ENCODE data around the gene KLHL29. TPM values are rescaled to one million over a fixed set of nuclear protein-coding genes. Genes with fewer than 3 reads are reported as not detected.

Gene KLHL29
- total RNA-seq, 1 donor from 2014 or later, result 3.6 TPM

DNA sequence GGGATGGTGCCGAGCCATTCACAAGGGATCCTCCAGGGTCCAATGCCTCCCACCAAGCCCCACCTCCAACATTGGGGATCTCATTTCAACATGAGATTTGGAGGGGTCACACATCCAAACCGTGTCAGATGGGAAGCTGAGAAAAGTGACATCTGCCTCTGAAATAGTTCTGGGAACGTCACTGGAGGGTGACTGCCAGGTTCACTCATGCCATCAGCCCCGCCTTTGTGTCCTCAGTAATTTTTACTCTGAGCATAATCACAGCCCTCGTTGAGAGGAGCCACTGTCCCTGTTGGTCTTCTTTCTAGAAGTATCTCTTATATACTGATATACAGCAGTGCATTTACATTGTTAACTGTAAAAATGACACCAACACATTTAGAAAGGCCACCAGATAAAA, 67.4 kb downstream of the KLHL29 start:
- no peak for ATAC-seq

GRCh38 chr2:23452853-23453420, 68.0 kb downstream of the KLHL29 start:
- no peak for ATAC-seq

GRCh38 chr2:23453432-23453831, 68.5 kb downstream of the KLHL29 start:
- no peak for ATAC-seq

GRCh38 chr2:23453836-23454460, 69.0 kb downstream of the KLHL29 start:
- no peak for ATAC-seq

- no peak for ATAC-seq
Observed at GRCh38 chr2:23454501-23455120, 69.6 kb downstream of the KLHL29 start.

- ATAC-seq, result no peak
Observed at GRCh38 chr2:23456396-23456795, 71.4 kb downstream of the KLHL29 start.

DNA sequence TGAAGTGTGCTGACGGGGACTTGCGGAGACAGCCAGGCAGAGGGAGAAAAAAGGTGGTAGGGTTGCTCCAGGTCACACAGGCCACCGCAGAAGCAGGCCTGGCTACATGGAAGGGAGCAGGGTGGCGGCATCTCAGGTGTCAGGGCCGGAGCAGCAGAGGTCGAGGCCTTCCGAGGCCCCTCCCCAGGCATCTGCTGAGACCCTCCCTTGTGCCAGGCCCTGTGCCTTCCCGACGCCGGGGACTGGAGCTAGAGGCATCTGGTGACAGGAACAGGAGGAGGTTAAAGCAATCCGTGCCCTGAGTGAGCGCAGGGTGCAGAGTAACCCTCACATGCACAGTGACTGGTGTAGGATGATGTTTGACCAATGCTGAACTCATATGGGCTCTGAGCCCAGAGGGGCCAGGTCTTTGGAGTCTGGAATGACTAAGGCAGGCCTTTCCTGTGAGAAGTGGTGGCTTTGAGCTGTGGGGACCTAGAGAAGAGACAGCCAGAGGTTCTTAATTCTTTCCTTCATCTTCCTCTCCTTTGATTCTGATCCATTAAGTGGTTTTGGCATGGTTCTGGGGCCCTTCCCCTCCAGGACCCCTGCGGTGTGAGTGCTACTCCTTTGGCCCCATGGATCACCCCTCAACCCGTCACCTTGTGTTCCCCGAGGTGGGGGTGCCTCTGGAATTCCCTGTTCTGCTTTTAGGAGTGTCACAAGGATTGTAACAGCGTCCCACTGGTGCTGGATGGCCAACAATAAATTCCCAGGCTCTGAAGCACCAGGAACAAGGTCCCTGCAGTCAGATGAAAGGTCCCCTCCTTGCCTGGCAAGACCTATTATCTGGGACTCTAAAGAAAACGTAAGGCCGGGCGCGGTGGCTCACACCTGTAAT, 72.1 kb downstream of the KLHL29 start:
- no peak for ATAC-seq

GRCh38 chr2:23457990-23458682, 73.2 kb downstream of the KLHL29 start:
- ATAC-seq, result peak; percentile 72

- ATAC-seq, result no peak
Observed at GRCh38 chr2:23459032-23459431, 74.1 kb downstream of the KLHL29 start.

- peak; percentile 35 for ATAC-seq
Observed at GRCh38 chr2:23460228-23460627, 75.2 kb downstream of the KLHL29 start.

GRCh38 chr2:23460993-23461392, 76.0 kb downstream of the KLHL29 start:
- ATAC-seq, result no peak

DNA sequence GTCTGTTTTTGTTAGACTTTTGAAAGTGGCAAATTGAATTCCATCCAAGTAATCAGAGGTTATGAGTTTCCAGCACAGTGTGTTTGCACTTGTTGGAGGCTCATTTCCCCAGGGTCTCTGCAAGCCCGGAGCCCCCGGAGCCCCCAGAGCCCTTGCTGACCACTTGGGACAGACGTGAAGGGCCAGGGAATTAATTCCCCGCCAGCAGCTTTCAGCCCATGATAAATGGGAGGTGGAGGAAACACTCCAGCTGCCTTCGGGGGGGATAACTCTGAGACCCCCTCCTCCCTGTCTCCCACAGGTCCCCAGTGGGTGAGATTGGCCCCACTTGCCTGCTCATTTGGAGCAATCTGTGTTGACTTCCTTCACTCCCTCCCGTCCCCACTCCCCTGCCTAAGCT, 79.2 kb downstream of the KLHL29 start:
- ATAC-seq, result no peak

DNA sequence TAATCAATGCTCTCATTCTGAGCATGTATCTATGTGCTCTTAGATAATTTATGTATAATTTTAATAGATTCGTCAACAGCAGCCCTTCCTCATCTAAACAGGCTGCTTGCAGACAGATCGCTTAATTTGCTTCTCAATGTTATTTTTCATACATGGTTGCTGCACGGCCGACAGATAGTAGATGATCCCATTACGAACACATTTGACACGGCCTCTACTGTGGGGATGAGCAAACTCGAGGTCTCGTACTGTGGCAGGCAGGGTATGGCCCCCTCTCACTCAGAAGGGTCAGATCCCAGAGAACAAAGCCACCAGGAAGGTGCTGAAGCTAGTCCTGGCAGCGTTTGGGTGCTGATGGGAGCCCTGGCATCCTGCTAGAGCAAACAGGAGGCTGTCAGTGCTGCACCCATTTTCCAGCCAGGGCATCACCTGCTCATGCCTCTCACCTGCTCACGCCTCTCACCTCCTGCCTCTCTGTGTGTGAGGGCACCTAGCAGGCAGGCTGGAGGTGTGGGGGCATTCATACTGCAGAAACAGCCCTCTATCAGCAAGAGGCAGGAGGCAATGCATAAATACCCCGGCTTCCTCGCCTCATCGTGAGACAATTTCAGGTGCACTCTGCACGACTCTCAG, 80.0 kb downstream of the KLHL29 start:
- no peak for ATAC-seq

DNA sequence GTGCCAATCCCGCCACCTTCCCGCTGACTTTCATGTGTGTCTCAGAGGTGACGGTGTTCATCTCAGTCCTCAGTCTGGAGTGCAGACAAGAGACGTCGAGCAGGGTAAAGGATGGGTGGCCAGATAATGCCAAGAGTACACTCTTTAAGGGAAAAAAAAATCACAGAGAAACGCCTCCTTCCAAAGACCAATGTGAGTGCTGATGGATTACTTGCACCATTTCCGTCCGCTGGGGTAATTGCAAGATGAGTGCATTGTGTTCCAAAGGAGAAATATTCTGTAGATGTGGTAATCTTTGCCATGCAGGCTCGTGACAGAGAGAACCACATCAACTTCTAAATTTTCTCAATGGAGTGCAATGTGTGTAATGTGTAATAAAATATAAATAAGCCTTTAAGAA, 81.0 kb downstream of the KLHL29 start:
- ATAC-seq, result no peak

DNA sequence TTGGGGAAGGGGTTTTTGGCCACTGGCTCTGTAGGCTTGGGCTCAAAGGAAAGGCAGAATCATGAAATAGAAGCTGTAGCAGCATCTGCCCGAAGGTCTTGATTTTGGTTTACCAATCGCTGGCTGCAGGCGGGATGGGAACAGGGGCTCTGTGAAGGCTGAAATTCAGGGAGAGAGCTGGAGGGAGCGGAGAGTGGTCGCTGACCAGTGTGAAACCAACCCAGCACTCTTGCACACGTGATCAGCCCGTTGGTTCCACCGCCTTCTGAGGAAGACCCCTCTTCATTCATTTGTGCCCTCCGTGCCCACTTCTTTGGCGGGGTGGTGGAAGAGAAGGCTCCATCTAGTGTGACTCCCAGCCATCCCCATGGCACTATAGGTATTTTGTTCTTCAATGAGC, 82.6 kb downstream of the KLHL29 start:
- no peak for ATAC-seq

DNA sequence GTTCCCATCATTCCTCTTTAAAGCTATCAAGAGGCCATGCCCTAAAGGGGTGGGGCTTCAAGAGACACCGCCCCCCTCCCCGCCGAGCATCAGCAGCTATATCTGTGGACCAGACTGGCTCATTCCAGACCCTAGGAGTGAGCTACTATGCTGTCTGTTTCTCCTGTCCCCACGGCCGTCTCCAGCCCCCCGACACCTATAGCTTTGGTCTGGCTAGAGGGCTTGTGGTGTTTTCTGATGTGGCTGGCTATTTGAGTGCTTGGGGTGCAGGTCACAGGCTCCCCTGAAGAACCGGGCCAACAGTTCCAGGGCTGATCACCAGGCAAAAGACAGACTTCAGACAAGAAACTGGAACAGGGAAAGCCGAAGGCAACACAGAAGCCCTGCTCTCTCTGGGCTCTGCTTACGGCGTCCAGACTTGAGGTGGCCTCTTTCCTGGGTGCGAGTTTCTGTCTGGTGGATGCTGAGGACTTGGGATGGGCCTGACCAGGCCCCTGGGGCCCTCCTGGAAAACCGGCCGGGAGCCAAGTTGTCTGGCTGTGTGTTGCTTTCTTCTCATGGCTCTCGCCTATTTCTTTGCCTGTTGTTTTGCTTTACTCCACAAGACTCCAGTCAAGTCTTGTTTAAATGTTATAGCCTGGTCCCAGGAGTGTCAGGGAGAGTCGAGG, 83.6 kb downstream of the KLHL29 start:
- no peak for ATAC-seq

DNA sequence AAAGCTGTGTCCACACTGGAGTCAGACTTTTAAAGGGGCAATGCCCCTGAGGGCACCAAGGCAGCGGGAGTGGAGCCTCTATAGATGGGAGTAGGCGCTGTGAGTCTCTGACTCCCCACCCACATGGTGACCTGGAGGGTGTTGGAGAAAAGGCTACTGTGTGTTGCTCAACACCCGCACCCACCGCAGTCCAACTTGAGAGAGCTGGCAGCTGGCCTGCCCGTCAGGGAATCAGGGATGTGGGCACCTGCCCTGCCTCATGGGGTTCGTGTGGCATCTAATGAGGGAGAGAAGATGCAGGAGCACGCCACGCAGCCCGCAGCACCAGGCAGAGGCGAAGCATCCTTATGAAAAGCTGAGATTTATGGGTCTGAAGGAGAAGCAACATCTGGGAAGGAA, 84.2 kb downstream of the KLHL29 start:
- no peak for ATAC-seq

DNA sequence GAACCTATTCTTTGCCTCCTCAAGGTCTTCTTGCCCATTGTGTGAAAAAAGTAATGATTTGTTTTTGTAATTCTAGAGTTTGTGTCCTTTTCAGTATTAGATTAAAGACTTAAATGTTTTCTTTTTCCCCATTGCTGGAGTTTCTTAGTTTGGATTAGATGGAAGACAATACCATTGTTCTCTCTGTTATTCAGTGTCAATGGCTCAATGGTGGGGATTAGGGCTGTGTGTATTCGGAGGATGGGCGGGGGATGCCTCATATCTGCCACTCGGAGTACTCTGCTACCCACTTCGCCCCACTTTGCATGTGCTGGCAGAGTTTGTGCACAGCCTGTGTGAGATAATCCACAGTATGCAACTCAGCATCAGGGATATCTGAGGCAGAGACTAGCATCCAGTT, 90.1 kb downstream of the KLHL29 start:
- no peak for ATAC-seq

DNA sequence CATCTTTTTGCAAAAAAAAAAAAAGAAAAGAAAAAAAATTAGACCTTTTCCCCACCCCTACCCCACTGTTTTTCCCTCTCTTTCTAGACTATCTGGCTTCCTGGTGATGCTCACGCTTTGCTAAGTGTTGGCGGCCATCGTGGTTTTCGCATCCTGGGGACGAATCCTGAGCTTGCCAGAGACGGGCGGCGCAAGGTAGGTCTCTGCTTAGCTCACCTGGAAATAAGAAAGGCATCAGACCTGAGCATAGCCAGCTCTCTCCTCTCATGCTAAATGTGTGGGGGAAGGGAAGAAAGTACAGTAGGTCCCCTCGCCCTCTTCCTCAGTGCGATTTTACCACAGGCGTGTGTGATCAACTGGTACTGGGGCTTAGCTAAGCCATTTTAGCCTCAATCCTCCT, 90.5 kb downstream of the KLHL29 start:
- ATAC-seq, result no peak

DNA sequence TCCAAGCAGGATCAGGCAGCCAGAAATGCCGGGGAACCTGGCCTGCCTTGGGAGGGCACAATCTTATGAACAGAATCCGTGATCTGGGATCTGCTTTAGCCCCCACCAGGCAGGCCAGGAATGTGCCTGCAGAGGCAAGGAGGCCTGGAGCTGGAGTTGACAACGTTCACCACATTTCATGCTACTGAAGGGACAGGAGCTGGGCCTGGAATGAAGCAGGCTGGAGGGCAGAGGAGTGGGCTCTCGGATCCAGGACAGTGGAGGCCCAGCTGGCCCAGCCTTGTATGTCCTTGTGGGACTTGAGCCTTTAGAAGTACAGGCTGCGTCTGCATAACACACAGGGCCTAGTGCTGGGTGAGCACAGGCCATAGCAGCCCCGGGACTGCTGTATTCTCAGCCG, 91.8 kb downstream of the KLHL29 start:
- ATAC-seq, result no peak

DNA sequence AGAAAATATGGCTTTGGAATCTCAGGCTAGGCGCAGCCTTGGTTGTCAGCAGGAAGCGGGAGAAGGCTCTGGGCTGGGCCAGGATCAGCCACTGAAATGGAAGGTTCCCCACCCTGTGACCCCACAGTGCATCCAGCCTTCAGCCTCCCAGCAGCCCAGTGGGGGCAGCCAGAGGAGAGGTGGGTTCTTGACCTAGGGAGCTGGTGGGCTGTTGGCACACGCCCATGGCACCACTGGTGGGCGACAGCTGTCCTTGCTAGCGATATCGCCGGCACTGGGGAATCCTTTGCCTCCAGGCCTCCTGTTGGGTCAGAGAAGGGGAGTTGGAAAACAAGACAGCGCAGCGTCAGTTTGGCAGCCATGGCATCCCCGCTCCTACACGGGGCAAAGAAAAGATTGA, 92.4 kb downstream of the KLHL29 start:
- ATAC-seq, result no peak

Measured in esophagus mucosa (tissue), 1 donor.